ENCODE measurements around the gene USH1C.
A peak's percentile ranks its signal among the peaks of the same experiment; 100 is the strongest.

Gene USH1C

DNA sequence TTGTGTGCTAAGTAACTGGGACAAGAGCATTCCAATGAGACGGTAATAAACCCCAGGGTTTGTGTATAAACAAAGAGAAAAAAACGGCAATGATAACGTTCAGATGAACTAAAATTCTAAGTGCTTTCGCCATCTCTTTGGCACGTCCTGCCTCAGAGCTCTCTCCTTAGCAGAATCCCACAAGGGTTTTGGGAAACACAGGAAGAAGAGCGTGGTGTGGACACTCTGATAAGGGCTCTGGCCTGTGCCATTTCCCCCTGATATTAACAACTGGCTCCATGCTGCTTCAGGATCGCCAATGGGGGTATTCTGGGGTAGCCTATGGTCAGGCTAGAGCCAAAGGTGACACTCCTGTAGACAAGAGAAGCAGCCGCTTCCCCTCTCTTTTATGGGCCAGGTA lies 85.9 kb downstream of the USH1C start:
- H2BK15ac ChIP-seq (ENCODE audit: low read length): no peak overlapping the region
- H3K27ac ChIP-seq (replicated peaks; ENCODE audit: low read length): no peak overlapping the region
- H3K4me2 ChIP-seq (ENCODE audit: insufficient read depth, low read length, poor library complexity, severe bottlenecking): no peak overlapping the region
- WGBS, 2 donors (ENCODE audit: extremely low coverage in 2 of 2, insufficient read length in 2 of 2, insufficient replicate concordance in 1 of 2): no CpG with 5 or more reads among the region's 8 CpGs
- no peak overlapping the region for H4K91ac ChIP-seq (ENCODE audit: low read depth, low read length, poor library complexity)
- H3K4me1 ChIP-seq (ENCODE audit: control insufficient read depth in 2 of 2, insufficient read depth in 1 of 2, low read depth in 1 of 2, low read length in 2 of 2): peaks cover 0 to 1% of the 10 kb centered on the region in 2 donors
- no peak overlapping the region for H2BK12ac ChIP-seq (ENCODE audit: low read length)
- no peak overlapping the region for H3K4me3 ChIP-seq (ENCODE audit: low read length in 2 of 2)
- H4K8ac ChIP-seq (ENCODE audit: low read depth, low read length): no peak overlapping the region
- no peak overlapping the region for H3K14ac ChIP-seq (ENCODE audit: low read length)
- no peak overlapping the region for H3K23ac ChIP-seq (ENCODE audit: low read depth, low read length, poor library complexity)
- H2AFZ ChIP-seq (ENCODE audit: low read length): no peak overlapping the region
- H3K9ac ChIP-seq (ENCODE audit: low read depth, low read length, poor library complexity): no peak overlapping the region
- no peak overlapping the region for H2AK5ac ChIP-seq (ENCODE audit: low read depth, low read length)
- H3K27me3 ChIP-seq (ENCODE audit: control insufficient read depth in 3 of 3, insufficient read depth in 3 of 3, low read depth in 1 of 3, low read length in 3 of 3): peaks cover 0 to 34% (median 0%) of the 10 kb centered on the region in 3 experiments
- no peaks in the 10 kb centered on the region for H3K9me3 ChIP-seq (replicated peaks in 1 of 2; ENCODE audit: control insufficient read depth in 2 of 2, insufficient read depth in 1 of 2, low read depth in 1 of 2, low read length in 2 of 2)
- no peak for DNase-seq (ENCODE audit: low spot score)
- H3K4ac ChIP-seq (ENCODE audit: low read length): no peak overlapping the region
- no peak overlapping the region for H2BK120ac ChIP-seq (ENCODE audit: low read depth, low read length)
- no peaks in the 10 kb centered on the region for H3K36me3 ChIP-seq (replicated peaks in 1 of 2; ENCODE audit: control insufficient read depth in 2 of 2, insufficient read depth in 2 of 2, low read length in 2 of 2)
- peaks cover 3% of the 10 kb centered on the region for H3K79me1 ChIP-seq (ENCODE audit: low read depth, low read length)
- no peak overlapping the region for H2BK5ac ChIP-seq (ENCODE audit: low read length)
- H3K18ac ChIP-seq (ENCODE audit: low read length): no peak overlapping the region

DNA sequence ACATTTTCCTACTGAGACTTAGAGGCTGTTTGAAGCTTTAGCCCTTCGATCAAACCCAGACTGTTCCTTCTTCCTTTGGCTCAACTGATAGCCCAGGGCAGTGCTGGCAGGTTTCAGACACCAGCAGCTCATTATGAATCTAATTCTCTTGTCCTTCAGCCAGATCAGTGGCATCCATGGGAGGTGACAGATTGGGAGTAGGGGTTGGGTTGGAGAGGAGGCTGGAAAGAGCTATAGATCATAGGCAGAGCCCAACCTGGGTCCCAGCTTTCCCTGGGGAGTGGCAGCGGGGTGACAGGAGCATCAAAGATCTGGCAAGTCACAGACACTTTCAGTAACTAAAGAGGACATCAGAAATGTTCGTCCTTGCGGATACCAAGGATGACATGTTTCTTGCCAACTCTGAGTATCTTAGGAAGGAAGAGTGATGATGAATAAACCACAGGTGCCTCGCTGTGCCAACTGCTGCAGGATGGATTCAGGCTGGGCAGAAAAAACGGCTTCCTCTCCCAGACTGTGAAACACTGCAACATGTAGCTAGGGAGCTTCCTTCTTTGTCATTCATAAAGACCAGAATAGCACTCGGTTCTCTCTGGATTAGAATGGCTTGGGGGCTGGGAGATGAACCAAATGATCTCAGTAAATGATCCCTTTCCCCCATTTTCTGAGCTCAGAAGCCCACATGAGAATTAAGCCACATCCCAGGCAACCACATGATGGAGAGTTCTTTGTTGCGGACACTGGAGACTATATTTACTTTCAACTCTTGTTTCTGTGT lies 86.6 kb downstream of the USH1C start:
- Histone ChIP-seq H3K9ac (ENCODE audit: low read depth, low read length, poor library complexity) (no peak overlapping the region), H3K4me2 (ENCODE audit: insufficient read depth, low read length, poor library complexity, severe bottlenecking) (no peak overlapping the region), H3K9me3 (replicated peaks in 1 of 2; ENCODE audit: control insufficient read depth in 2 of 2, insufficient read depth in 1 of 2, low read depth in 1 of 2, low read length in 2 of 2) (no peaks in the 10 kb centered on the region), H2BK15ac (ENCODE audit: low read length) (no peak overlapping the region), H2BK12ac (ENCODE audit: low read length) (no peak overlapping the region), H3K14ac (ENCODE audit: low read length) (no peak overlapping the region), H3K4me3 (ENCODE audit: low read length in 2 of 2) (no peak overlapping the region), H2AFZ (ENCODE audit: low read length) (peak overlapping the region; percentile 7), H3K27ac (replicated peaks; ENCODE audit: low read length) (no peak overlapping the region), H3K4ac (ENCODE audit: low read length) (no peak overlapping the region), H4K91ac (ENCODE audit: low read depth, low read length, poor library complexity) (no peak overlapping the region), H4K8ac (ENCODE audit: low read depth, low read length) (no peak overlapping the region), H3K27me3 (ENCODE audit: control insufficient read depth in 3 of 3, insufficient read depth in 3 of 3, low read depth in 1 of 3, low read length in 3 of 3) (peaks cover 0 to 35% (median 0%) of the 10 kb centered on the region in 3 experiments), H3K4me1 (ENCODE audit: control insufficient read depth in 2 of 2, insufficient read depth in 1 of 2, low read depth in 1 of 2, low read length in 2 of 2) (peaks cover 0 to 1% of the 10 kb centered on the region in 2 donors), H3K79me1 (ENCODE audit: low read depth, low read length) (peaks cover 3% of the 10 kb centered on the region), H3K18ac (ENCODE audit: low read length) (no peak overlapping the region), H3K36me3 (replicated peaks in 1 of 2; ENCODE audit: control insufficient read depth in 2 of 2, insufficient read depth in 2 of 2, low read length in 2 of 2) (no peaks in the 10 kb centered on the region), H2BK120ac (ENCODE audit: low read depth, low read length) (no peak overlapping the region), H2BK5ac (ENCODE audit: low read length) (no peak overlapping the region), H3K23ac (ENCODE audit: low read depth, low read length, poor library complexity) (no peak overlapping the region), H2AK5ac (ENCODE audit: low read depth, low read length) (no peak overlapping the region)
- no peak for DNase-seq (ENCODE audit: low spot score)
- WGBS, 2 donors (ENCODE audit: extremely low coverage in 2 of 2, insufficient read length in 2 of 2, insufficient replicate concordance in 1 of 2): no CpG with 5 or more reads among the region's 8 CpGs

DNA sequence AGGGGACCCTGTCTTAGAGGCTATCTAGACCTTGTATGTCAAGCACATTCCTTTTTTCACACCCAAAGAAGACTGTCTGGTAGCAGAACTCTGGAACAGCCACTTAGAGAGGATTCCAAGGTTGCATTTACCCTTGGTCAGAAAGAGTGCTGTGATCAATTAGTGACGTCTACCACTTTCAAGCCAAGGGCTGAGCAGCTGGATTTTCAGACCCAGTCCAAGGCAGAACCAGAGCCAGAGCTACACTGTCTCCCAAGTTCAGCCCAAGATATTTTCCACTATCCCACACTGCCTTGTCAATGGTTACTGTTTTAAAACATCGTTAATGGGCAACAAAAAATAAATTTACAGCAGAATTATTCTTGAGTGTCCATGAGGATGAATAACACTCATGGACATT lies 91.5 kb downstream of the USH1C start:
- Histone ChIP-seq H4K8ac (ENCODE audit: low read depth, low read length) (no peak overlapping the region), H3K9me3 (replicated peaks in 1 of 2; ENCODE audit: control insufficient read depth in 2 of 2, insufficient read depth in 1 of 2, low read depth in 1 of 2, low read length in 2 of 2) (no peaks in the 10 kb centered on the region), H2BK5ac (ENCODE audit: low read length) (no peak overlapping the region), H3K4ac (ENCODE audit: low read length) (no peak overlapping the region), H3K27ac (replicated peaks; ENCODE audit: low read length) (no peak overlapping the region), H3K4me2 (ENCODE audit: insufficient read depth, low read length, poor library complexity, severe bottlenecking) (no peak overlapping the region), H3K4me3 (ENCODE audit: low read length in 2 of 2) (no peak overlapping the region), H4K91ac (ENCODE audit: low read depth, low read length, poor library complexity) (no peak overlapping the region), H3K9ac (ENCODE audit: low read depth, low read length, poor library complexity) (no peak overlapping the region), H2BK15ac (ENCODE audit: low read length) (no peak overlapping the region), H3K23ac (ENCODE audit: low read depth, low read length, poor library complexity) (no peak overlapping the region), H3K14ac (ENCODE audit: low read length) (no peak overlapping the region), H2BK12ac (ENCODE audit: low read length) (no peak overlapping the region), H2AK5ac (ENCODE audit: low read depth, low read length) (no peak overlapping the region), H3K27me3 (ENCODE audit: control insufficient read depth in 3 of 3, insufficient read depth in 3 of 3, low read depth in 1 of 3, low read length in 3 of 3) (peaks cover 0 to 43% (median 0%) of the 10 kb centered on the region in 3 experiments), H2BK120ac (ENCODE audit: low read depth, low read length) (no peak overlapping the region), H3K4me1 (ENCODE audit: control insufficient read depth in 2 of 2, insufficient read depth in 1 of 2, low read depth in 1 of 2, low read length in 2 of 2) (peaks cover 0 to under 1% of the 10 kb centered on the region in 2 donors), H3K79me1 (ENCODE audit: low read depth, low read length) (no peaks in the 10 kb centered on the region), H2AFZ (ENCODE audit: low read length) (no peak overlapping the region), H3K18ac (ENCODE audit: low read length) (no peak overlapping the region), H3K36me3 (replicated peaks in 1 of 2; ENCODE audit: control insufficient read depth in 2 of 2, insufficient read depth in 2 of 2, low read length in 2 of 2) (no peaks in the 10 kb centered on the region)
- WGBS, 2 donors (ENCODE audit: extremely low coverage in 2 of 2, insufficient read length in 2 of 2, insufficient replicate concordance in 1 of 2): no CpG with 5 or more reads among the region's 2 CpGs
- no peak for DNase-seq (ENCODE audit: low spot score)

DNA sequence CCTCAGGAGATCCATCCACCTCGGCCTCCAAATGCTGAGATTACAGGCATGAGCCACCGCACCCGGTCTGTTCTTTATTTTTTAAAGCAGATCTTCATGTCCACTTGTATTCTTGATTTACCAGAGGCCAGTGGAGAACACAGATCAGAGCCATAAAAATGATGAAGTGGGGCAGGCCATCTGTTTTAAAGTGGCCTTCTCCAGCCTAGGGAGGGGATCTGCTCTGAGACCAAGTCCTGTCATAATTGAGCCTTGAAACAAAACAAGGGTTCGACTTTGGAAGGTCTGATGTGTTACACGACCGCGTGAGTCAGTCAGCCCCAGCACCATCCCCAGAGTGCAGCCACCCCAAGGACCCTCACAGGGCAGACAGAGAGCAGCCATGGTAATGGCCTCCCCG lies 95.1 kb downstream of the USH1C start:
- H3K23ac ChIP-seq (ENCODE audit: low read depth, low read length, poor library complexity): no peak overlapping the region
- H3K9me3 ChIP-seq (replicated peaks in 1 of 2; ENCODE audit: control insufficient read depth in 2 of 2, insufficient read depth in 1 of 2, low read depth in 1 of 2, low read length in 2 of 2): no peaks in the 10 kb centered on the region
- H2BK12ac ChIP-seq (ENCODE audit: low read length): no peak overlapping the region
- H2BK15ac ChIP-seq (ENCODE audit: low read length): no peak overlapping the region
- H2BK120ac ChIP-seq (ENCODE audit: low read depth, low read length): no peak overlapping the region
- no peak overlapping the region for H3K9ac ChIP-seq (ENCODE audit: low read depth, low read length, poor library complexity)
- peaks cover 0 to under 1% of the 10 kb centered on the region in 2 donors for H3K4me1 ChIP-seq (ENCODE audit: control insufficient read depth in 2 of 2, insufficient read depth in 1 of 2, low read depth in 1 of 2, low read length in 2 of 2)
- no peak overlapping the region for H3K14ac ChIP-seq (ENCODE audit: low read length)
- no peaks in the 10 kb centered on the region for H3K36me3 ChIP-seq (replicated peaks in 1 of 2; ENCODE audit: control insufficient read depth in 2 of 2, insufficient read depth in 2 of 2, low read length in 2 of 2)
- no peak overlapping the region for H3K4ac ChIP-seq (ENCODE audit: low read length)
- H3K4me3 ChIP-seq (ENCODE audit: low read length in 2 of 2): no peak overlapping the region
- no peaks in the 10 kb centered on the region for H3K79me1 ChIP-seq (ENCODE audit: low read depth, low read length)
- H2AFZ ChIP-seq (ENCODE audit: low read length): no peak overlapping the region
- H3K18ac ChIP-seq (ENCODE audit: low read length): peak overlapping the region; percentile 64
- H4K8ac ChIP-seq (ENCODE audit: low read depth, low read length): no peak overlapping the region
- peaks cover 0 to 13% (median 0%) of the 10 kb centered on the region in 3 experiments for H3K27me3 ChIP-seq (ENCODE audit: control insufficient read depth in 3 of 3, insufficient read depth in 3 of 3, low read depth in 1 of 3, low read length in 3 of 3)
- no CpG with 5 or more reads among the region's 8 CpGs for WGBS, 2 donors (ENCODE audit: extremely low coverage in 2 of 2, insufficient read length in 2 of 2, insufficient replicate concordance in 1 of 2)
- H4K91ac ChIP-seq (ENCODE audit: low read depth, low read length, poor library complexity): no peak overlapping the region
- no peak overlapping the region for H2AK5ac ChIP-seq (ENCODE audit: low read depth, low read length)
- no peak overlapping the region for H3K4me2 ChIP-seq (ENCODE audit: insufficient read depth, low read length, poor library complexity, severe bottlenecking)
- DNase-seq (ENCODE audit: low spot score): no peak
- no peak overlapping the region for H3K27ac ChIP-seq (replicated peaks; ENCODE audit: low read length)
- no peak overlapping the region for H2BK5ac ChIP-seq (ENCODE audit: low read length)

Measured in neuronal stem cell (in vitro differentiated cells).